Activated CD4-positive, alpha-beta T cell treated with anti-CD3 and anti-CD28 coated beads, Interleukin-2, amount 50 U/mL, for 48 hours (primary cell): ENCODE results near the gene BAAT.

Source experiments
- DNase-seq, 2 experiments: peaks; one replicate each; pipeline ENCODE4 v3.0.0-alpha.2; 2020

The BAAT gene

DNA sequence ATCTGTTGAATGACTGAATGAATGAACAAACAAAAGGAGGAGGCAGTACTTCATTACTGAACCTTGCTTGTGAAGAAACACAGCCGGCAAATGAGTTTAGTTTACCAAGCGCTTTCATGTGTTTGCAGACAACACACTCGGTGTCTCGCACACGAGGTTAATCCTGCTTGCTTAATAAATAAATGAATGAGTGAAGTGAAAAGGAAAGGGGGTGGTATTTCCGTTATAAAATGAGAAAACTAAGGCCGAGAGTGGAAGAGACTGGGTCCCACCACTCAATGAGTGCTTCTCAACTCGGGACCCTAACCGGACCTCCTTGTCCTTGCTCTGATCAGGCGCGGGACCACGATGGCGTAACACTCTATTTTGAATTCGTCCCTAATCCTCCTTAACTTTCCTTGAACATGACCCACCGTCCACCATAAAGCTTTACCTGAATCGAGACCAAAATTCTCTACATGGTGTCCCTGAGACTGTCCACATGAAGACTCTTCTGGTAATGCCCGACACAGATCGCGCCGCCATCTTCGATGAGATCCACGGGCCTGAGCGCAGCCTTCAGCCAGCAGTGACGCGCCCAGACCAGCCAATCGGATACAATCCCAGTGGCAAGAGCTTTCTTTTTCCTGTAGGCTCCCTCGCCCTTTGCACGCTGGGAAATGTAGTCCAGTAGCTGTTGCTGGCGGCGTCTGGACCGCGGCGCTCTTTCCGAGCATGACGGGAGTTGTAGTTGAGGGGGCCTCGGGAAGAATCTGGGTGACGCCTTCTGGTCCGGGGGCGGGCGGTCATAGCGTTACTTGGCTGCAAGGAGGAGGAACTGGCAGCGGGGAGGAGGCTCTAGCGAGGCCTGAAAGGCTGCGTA, 13.5 kb upstream of the BAAT start, which contains the start of the genes MRPL50 and ZNF189:
TSS of gene MRPL50 (minus strand) at position 551 of the 862 bp plus-strand sequence. CDS start at position 525, 26 bp downstream.
TSS of gene ZNF189 (plus strand) at position 784 of the 862 bp plus-strand sequence. CDS start 306 bp downstream, outside the sequence.
- DNase-seq: peak; percentile 95

DNA sequence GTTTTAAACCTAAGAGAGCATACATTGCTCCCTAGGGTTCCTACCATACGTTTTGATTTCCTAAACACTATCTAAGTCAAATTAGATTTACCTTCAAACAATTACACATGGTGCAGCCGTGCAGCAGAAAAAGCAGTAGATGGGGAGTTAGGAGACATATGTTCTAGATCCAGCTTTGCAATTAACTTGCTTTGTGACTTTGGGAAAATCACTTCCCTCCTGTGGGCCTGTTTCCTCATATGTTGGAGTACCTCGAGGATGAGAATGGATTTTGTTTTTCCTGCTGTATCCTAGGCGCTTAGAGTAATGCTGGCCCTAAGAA, 12.9 kb upstream of the BAAT start:
- no peak for DNase-seq

DNA sequence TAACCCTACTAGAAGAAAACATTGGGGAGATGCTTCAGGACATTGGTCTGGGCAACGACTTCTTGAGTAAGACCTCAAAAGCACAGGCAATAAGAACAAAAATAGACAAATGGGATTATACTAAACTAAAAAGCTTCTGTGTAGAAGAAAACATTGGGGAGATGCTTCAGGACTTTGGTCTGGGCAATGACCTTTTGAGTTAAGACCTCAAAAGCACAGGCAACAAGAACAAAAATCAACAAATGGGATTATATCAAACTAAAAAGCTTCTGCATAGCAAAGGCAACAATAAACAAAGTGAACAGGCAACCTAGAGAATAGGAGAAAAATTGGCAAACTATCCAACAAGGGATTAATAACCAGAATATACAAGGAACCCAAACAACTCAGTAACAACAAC, 9.9 kb upstream of the BAAT start:
- no peak for DNase-seq

DNA sequence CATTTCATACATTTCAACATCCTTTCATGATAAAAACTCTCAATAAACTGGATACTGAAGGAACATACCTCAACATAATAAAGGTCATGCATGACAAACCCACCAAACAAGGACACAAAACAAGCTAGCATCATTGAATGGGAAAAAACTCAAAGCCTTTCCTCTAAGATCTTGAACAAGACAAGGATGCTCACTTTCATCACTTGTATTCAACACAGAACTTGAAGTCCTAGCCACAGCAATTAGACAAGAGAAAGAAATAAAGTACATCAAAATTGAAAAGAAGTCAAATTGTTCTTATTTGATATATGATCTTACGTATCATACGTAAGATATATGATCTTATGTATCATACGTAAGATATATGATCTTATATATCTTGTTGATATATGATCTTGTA, 8.3 kb upstream of the BAAT start:
- no peak for DNase-seq

DNA sequence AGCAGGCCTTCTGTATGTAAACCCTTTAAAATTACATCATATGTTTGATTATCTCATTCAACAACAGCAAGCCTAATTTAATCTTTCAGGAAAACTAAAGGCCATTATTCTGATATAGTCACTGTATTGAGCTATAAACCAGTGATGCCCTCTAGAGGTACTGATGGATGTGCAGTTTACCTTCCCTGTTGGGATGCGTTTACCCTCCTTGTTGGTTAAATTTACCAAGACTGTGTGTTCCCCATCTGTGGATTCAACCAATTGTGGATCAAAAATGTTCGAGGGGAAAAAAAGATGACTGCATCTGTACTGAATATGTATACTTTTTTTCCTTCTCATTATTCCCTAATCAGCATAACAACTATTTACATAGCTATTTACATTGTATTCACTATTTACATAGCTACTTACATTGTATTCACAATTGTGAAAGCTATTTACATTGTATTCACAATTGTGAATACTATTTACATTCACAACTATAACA, 3.7 kb upstream of the BAAT start:
- no peak for DNase-seq

DNA sequence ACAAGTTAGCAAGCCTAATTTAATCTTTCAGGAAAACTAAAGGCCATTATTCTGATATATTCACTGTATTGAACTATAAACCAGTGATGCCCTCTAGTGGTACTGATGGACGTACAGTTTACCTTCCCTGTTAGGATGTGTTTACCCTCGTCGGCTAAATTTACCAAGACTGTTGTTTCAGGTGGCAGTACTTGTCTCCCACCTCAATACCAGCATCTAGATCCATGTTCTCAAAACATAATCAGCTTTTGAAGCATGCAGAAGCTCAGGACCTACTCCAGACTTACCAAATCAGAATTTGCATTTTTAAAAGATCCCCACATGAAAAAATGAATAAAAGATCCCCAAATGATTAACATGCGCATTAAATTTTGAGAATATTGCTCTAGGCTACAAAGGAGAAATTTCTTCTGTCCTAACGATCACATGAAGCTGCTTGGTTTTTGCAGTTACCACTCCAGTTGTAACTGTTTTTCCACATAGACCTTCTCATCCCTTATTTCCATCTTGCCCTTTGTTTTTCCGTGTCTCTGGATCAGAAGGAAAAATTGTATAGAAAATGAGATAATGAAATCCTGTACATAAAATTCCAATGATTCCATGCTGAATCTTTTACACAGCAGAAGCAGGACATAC, 3.2 kb upstream of the BAAT start:
- no peak for DNase-seq

DNA sequence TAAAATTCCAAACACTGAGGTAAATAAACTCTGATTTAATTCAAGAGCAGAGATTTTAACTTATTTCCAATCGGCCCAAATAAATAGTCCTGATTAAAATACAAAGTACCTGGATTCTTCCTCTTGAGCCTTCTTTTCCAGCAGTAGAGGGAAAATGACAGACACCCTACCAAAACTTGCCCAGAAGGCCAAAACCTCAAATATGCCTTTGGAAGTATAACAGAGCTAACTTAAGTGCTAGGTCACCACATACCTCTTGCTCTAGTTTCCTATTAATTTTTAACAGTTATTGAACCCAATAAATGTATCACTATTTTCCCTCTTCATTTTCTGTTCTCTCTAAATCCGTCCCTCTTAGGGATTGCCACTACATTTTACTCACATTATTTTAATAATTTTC, 1.4 kb downstream of the BAAT start:
- no peak for DNase-seq

DNA sequence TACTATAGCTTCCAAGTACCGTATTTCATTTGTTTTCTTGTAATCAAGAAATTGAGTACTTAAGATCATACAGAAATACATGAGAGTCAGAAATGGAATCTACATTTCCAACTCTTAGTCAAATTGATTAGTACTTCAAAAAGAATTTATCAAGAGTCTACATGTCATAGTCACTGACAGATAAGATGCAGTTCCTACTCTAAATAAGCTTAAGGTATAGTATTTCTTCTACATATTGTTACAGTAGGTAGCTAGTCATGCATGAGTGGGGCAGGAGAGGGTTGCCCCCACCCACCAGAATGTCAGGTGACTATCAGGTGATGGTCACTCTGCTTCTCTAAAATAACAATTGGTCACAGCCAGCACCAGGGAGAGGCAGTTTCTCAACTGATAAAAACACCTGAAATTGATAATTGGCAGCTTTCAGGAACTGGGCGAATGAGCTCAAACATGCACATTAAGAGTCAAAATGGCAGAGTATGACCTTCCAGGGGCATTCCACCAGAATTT, 2.9 kb downstream of the BAAT start:
- DNase-seq: no peak

DNA sequence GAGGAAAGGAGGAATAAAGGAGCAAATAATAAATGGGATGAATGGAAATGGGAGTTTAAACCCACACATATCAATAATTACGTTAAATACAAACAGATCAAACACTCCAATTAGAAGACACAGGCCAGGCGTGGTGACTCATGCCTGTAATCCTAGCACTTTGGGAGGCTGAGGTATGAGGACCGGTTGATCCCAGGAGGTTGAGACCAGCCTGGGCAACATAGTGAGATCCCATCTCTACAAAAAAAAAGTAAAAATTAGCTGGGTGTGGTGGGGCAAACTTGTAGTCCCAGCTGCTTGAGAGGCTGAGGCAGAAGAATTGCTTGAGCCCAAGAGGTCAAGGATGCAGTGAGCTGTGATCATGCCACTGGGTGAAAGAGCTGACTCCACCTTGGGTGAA, 3.7 kb downstream of the BAAT start:
- no peak for DNase-seq

DNA sequence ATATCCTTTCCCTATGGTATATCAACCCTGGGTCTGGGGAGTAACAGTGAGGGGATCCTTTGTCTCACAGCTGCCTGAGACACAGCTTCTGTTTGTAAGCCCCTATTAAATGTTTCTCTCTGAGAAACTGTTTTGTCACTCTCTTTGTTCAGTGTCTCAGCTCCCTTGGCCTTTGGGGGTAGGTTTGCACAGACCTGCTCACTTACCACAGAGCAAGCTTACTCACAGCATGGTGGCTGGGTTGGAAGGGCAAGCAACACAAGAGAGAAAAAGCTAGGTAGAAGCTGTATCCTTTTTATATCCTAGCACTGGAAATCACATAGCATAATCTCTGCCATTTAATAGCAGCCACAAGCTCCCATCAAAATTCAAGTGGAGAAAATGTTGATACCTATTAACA, 4.5 kb downstream of the BAAT start:
- DNase-seq: no peak

DNA sequence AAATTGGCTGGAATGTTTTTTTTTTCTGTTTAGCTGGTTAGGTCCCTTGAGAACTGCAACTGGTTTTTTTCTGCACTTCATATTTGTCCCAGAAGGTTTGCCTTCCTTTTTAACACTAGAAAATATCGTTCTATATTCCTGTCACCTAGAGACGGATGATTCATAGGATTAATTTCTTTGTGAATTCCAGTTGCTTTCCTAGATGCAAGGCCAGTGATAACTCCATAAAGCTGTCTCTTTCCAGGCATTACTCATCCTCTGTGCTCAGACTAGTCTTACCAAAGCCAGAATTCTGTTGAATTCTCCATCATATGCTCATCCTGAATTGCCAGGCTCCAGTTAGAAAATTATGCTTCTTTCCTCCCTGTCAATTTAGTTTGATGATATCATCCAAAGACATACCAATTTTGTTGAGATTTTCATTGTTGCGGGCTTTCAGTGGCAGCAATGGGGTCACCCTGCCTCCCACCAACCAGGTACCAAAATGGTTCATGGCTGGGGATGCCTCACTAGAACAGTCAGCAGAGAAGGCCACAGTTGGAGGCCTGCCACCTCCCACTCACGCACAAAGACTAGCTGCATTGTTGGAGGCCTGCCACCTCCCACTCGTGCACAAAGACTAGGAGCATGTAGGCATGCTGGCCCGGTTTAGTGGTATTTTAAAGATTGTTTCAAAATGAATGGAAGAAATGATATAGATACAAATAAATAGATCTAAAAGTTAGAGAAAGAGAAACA, 8.5 kb downstream of the BAAT start:
- no peak for DNase-seq

DNA sequence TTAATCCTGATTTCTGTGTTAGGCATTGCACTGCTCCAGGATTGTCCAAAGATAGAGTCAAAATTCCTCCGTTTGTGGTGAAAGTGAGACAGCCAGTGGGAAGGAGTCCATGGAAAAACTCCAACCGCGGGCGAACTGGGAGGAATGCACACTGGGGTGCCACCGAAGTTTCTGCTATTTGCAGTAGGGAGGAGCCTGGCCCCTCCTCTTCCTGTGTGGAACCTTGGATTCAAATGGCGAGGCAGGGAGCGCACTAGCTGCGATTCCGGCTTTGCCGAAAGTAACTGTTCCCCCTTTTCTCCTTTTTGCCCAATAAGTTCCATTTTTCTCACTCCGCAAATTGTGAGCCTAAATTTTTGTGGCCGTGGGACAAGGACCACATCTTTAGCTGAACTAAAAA, 9.3 kb downstream of the BAAT start:
- no peak for DNase-seq

DNA sequence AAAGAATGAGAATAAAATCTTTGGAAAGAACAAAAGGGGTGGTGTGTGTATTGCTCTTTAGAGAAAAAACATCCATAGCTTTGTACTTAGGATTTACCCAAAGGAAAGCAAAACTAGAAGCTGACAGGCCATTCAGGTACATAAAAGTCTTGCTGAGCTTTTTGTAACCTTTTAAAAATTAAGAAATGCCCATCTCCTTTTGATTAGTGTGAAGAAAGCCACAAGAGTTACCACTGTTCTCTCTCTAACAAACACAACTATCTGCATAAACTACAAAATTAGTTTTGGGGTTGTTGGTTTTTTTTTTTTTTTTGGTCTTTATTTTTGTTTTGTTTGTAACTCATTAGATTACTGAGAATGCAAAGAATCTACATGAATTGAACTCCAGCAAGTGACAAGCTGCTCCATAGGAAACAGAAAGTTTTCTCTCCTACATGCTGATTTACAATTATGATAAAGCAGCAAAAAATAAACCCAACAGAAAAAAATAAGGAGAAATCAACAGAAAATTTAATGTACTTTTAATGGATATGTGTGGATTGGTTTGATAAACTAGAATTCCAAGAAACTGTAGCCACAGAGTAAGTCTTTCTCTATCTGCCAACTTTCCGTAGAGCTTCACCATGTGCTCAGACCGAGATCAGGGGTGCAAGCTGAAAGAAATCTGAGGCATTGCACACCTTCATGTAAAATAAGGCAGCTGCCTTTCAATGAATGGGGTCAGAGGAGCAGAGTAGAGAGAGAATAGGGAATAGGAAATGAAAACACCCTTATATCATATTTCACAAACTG, 12.3 kb downstream of the BAAT start:
- DNase-seq: no peak

DNA sequence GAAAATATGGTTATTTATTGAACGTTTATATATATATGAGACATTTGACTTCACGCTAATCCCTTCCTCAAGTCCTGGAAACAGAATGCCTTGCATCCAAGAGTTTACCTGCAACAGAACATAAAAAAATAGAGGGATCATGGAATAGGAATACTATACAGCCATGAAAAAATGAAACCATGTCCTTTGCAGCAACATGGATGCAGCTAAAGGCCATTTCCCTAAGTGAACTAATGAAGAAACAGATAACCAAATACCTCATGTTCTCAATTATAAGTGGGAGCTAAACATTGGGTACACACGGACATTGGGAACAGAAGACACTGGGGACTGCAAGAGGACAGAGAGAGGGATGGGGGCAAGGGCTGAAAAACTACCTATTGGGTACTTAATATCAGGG, 13.0 kb downstream of the BAAT start:
- DNase-seq: no peak

DNA sequence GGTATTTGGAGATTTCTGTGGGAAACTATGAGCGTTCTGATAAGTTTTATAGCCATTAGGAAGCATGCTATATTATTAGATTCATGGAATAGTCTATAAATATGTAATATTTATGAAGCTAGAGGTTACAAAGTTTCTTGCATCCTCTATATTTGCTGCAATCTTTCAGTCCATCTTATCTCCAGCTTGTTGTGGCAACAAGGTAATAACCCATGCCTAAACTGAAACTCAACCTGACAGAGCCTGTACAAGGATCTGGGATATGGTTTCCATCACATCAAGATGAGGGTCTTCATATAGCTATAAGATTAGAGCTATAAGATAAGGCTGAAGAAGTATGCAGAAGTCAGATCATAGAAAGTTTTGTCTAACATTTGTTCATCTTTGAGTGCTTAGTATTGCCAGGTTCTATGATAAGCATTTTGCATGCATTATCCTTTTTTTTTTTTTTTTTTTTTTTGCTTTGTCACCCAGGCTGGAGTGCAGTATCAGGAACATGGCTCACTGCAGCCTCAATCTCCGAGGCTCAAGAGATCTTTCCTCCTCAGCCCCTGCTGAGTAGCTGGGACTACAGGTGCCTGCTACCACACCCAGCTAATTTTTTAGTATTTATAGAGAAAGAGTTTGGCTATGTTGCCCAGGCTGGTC, 14.8 kb downstream of the BAAT start:
- no peak for DNase-seq

DNA sequence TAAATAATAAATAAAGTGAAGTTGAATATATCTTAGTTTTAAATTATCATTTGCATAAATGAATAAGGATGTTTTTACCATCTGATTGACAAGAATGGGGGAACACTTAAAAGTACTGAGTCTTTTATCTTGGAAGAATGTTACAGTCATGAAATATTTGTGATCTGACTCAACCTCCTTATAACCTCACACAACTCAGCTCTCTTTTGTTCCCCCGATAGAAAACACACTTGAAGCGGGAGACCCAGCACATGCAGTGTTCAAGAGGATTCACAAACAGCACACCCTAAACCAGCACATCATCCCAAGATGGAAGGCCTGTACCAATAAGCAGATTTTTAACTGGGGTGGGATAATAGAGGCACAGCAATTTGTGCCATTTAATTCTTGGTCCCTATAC, 15.5 kb downstream of the BAAT start:
- no peak for DNase-seq

DNA sequence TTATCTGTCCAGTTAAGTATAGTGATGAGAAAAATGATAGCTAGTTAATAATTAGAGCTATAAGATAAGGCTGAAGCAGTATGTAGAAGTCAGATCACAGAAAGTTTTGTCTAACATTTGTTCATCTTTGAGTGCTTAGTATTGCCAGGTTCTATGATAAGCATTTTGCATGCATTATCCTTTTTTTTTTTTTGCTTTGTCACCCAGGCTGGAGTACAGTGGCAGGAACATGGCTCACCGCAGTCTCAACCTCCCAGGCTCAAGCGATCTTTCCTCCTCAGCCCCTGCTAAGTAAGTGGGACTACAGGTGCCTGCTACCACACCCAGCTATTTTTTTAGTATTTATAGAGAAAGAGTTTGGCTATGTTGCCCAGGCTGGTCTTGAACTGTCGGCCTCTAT, 17.5 kb downstream of the BAAT start:
- DNase-seq: no peak

DNA sequence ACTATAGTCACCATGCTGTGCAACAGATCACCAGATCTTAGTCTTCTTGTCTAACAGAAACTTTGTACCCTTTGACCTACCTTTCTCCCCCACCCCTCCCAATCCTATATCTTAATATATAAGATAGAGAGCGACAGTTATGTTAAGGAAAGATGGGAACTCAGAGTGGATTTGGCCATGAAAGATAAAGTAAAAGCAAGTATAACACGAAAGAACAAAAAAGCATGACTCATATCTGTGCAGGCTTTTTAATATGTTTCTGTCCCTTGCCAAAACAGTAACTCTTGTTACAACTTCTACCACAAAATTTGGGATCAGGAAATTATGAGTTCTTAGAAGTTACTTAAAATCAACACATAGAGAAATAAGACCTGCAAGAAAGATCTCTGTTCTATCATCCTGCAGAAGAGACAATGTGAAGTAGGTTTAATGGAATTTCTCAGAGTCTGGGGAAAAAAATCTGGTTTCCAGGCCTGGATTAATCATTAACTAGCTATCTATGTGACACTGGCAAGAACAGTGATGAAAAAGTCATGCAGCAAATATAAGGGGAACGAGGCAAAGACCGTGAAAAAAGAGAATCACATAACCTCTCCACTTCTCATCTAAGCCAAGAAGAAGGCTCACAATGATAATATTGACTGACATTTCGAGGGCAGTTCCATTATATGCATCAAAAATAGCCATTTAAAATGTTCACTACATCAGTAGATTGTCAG, 18.6 kb downstream of the BAAT start:
- no peak for DNase-seq

DNA sequence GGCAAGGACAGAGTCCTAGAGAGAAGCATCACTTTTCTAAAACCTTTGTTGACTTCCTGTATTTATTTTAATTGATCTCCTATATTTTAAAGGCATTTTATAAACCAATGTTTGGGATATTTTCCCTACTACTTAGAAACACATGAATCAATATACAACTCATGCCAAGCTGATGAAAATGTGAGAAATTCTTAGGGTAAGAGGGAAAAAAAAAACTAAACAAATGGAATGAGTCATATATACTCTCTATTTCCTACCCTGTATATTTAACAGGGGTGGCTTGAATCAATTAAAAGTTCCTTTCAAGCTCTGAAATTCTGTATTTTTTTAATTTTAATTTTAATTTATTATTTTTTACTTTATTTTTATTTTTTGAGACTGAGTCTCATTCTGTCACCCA, 19.6 kb downstream of the BAAT start:
- no peak for DNase-seq

DNA sequence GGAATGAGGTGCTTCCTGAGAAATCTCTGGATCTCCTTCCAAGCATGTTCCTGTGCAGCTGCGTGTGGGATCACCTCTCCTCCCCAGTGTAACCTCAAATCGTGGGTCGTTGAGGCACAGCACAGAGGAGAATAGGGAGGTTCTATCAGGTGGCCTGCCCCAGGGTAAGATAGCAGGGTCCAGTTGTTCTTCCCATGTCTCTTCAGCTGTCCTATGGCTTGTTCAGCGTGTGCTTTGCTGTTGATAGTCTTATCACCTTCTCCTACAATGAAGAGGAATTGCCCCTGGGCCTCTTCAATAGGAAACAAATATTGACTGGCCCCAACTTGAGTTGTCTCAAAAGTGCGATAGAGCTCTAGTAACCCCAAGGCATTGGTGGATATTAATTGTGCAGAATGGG, 22.4 kb downstream of the BAAT start:
- DNase-seq: no peak

DNA sequence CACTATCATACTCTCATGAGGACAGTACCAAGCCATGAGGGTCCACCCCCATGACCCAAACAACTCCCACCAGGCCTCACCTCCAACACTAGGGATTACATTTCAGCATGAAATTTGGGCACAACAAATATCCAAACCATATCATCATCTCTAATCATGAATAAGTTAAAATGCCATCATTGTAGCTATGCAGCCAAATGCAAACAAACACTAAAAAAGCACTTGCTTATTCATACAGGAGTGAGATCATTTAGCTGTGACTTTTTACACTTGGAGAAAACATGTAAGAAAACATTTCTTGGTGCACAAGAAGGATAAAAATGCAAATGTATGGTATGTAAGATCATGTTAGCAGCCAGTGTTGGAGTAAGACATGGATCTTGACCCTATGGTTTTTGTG, 24.2 kb downstream of the BAAT start:
- no peak for DNase-seq
